HG02759 (cell line): ENCODE measurements around the gene NRM.
"Not testable (repeated sequence)": the region's sequence is repeated elsewhere in the genome, so short reads cannot be mapped to it uniquely, and the experiment has no call there.

ENCODE experiments used
- ATAC-seq: cut with Tn5 transposase; IDR thresholded peaks from one replicate; pipeline ENCODE4 v1.9.1; 2021; ENCODE audit warnings: mild to moderate bottlenecking, moderate library complexity; ENCODE audit not compliant: unreplicated experiment

NRM gene, protein sequence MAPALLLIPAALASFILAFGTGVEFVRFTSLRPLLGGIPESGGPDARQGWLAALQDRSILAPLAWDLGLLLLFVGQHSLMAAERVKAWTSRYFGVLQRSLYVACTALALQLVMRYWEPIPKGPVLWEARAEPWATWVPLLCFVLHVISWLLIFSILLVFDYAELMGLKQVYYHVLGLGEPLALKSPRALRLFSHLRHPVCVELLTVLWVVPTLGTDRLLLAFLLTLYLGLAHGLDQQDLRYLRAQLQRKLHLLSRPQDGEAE

GRCh38 chr6:30690403-30691207, at the start of gene NRM:
Gene NRM (minus strand): TSS chr6:30690984. CDS start chr6:30690974, 10 bp downstream.
- peak; percentile 41 for ATAC-seq

DNA sequence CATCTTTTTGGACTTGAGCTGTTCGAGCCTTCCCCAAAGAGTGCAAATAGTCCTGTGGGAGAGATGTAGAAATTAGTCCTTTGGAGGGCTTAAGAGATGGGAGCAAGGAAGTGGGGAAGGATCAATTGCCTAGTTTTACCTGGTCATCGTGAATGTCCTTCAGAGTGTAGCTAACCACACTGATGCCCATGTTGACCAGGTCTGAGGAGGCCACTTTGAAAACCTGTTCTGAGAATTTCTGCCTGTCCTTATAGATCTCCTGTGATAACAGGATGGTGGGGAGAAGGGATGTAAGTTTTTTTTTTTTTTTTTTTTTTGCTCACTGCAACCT, 49.7 kb upstream of the NRM start:
- no peak for ATAC-seq

- ATAC-seq: no peak
Observed at GRCh38 chr6:30738532-30738931, 47.7 kb upstream of the NRM start.

GRCh38 chr6:30735668-30736314, 45.0 kb upstream of the NRM start:
- ATAC-seq: no peak

GRCh38 chr6:30732237-30732943, 41.6 kb upstream of the NRM start:
- ATAC-seq: no peak

- peak; percentile 63 for ATAC-seq
Observed at GRCh38 chr6:30730601-30731435, 40.0 kb upstream of the NRM start.

DNA sequence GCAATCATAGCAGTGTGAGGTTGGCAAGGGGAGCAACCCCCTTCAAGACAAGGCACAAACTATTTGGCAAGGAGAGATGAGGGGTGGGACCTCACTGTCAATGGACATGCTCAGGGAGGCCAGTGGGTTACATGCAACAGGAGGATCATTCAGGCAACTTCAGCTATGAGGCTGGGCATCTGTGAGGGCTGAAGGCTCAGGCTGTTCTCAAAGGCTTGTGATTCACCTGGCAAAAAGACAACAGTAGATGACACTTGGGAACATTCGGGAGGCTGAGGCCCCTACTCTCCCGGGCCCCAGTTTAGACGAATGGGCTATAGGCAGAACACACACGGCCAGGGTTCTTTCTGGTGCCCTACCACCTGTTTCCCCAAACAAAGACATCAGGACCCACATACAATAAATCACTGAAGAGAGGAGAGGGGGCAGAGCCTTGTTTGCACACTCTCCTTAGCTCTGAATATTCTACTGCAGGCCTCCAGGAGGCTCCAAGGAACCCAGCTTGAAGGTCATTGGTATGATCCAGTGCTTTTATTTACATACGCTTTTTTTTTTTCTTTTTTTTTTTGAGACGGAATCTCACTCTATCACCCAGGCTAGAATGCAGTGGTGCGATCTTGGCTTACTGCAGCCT, 37.3 kb upstream of the NRM start:
- no peak for ATAC-seq

DNA sequence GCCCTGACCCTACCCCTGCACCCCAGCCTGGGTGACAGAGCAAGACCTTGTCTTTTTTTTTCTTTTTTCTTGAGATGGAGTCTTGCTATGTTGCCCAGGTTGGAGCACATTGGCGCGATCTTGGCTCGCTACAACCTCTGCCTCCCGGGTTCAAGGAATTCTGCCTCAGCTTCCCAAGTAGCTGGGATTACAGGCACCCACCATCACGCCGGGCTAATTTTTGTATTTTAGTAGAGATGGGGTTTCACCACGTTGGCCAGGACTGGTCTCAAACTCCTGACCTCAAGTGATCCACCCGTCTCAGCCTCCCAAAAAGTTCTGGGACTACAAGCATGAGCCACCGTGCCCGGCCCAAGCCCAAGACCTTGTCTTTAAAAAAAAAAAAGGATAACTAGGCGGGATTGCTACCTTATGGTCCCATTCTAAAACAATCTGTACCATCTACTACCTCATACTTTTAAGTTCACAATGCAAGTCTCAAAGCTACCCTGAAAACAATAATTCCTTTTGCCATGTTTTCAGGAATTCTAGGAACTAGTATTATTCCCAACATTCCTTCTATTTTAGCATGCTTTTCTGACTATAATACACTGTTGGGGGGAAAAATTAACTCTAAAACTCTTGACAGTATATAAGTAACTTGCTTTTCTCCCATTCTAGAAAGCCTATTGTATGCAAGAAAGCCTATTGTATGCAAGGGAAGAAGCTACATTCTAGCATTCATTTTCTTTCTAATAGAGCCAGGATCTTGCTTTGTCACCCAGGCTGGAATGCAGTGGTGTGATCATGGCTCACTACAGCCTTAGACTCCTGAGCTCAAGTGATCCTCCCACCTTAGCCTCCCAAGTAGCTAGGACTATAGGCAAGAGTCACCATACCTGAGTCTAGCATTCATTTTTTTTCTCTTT, 36.0 kb upstream of the NRM start:
- ATAC-seq: no peak

DNA sequence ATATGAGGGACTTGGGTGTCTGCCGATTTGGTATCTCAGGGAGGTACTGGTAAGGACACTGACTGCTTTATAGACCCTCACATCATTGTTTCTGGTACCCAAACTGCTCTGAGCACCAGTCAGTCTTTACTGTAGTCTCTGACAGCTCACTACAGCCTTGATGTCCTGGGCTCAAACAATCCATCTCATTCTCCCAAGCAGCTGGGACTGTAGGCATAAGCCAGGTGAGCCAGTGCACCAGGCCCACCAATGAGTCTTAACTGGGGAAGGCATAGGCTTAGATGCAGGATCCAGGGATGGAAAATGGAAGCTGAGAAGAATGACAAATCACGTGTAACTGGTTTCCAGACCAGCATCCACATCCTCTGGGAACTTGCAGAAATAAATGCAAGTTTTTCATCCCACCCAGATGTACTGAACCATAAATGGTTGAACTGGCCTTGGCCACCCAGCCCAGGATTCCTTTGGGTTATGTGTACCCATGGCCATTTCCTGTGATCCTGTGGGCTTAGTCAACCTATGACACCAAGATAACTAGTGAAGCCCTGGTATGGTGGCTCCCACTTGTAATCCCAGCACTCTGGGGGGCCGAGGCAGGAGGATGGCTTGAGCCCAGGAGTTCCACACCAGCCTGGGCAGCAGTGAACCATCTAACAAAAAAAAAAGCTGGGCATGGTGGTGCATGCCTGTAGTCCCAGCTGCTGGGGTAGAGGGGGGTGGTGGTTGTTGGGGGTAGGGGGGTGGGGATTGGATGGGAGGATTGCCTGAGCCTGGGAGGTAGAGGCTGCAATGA, 35.1 kb upstream of the NRM start:
- no peak for ATAC-seq

DNA sequence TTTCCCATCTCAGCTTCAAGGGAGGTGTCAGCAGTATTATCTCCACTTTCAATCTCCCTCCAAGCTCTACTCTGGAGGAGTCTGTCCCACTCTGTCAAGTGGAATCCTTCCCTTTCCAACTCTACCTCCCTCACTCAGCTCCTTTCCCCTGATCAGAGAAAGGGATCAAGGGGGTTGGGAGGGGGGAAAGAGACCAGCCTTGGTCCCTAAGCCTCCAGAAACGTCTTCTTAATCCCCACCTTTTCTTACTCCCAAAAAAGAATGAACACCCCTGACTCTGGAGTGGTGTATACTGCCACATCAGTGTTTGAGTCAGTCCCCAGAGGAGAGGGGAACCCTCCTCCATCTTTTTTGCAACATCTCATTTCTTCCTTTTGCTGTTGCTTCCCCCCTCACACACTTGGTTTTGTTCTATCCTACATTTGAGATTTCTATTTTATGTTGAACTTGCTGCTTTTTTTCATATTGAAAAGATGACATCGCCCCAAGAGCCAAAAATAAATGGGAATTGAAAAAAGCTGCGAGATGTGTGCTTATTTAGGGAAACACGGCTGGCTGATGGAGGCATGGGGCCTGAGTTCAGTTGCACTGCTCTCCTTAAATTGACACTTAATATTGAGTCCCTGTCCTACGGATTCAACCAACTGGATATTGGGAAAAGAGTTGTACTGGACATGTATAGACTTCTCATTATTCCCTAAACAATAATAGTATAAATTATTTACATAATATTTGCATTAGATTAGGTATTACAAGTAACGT, 34.3 kb upstream of the NRM start:
- no peak for ATAC-seq

DNA sequence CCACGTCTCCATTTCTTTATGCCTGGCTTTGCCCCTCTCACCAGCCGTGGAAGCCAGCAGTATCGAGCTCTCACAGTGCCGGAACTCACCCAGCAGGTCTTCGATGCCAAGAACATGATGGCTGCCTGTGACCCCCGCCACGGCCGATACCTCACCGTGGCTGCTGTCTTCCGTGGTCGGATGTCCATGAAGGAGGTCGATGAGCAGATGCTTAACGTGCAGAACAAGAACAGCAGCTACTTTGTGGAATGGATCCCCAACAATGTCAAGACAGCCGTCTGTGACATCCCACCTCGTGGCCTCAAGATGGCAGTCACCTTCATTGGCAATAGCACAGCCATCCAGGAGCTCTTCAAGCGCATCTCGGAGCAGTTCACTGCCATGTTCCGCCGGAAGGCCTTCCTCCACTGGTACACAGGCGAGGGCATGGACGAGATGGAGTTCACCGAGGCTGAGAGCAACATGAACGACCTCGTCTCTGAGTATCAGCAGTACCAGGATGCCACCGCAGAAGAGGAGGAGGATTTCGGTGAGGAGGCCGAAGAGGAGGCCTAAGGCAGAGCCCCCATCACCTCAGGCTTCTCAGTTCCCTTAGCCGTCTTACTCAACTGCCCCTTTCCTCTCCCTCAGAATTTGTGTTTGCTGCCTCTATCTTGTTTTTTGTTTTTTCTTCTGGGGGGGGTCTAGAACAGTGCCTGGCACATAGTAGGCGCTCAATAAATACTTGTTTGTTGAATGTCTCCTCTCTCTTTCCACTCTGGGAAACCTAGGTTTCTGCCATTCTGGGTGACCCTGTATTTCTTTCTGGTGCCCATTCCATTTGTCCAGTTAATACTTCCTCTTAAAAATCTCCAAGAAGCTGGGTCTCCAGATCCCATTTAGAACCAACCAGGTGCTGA, 33.3 kb upstream of the NRM start:
- not testable (repeated sequence) for ATAC-seq

DNA sequence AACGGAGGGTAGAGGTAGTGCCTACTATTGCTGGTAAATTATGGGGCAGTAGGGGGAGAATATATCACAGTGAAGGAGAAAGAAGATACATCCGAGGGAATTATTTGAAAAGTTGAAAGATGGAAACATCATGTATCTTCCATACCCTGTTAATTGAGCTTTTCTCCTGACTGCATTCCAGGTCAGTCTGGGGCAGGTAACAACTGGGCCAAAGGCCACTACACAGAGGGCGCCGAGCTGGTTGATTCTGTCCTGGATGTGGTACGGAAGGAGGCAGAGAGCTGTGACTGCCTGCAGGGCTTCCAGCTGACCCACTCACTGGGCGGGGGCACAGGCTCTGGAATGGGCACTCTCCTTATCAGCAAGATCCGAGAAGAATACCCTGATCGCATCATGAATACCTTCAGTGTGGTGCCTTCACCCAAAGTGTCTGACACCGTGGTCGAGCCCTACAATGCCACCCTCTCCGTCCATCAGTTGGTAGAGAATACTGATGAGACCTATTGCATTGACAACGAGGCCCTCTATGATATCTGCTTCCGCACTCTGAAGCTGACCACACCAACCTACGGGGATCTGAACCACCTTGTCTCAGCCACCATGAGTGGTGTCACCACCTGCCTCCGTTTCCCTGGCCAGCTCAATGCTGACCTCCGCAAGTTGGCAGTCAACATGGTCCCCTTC, 32.5 kb upstream of the NRM start:
- not testable (repeated sequence) for ATAC-seq

DNA sequence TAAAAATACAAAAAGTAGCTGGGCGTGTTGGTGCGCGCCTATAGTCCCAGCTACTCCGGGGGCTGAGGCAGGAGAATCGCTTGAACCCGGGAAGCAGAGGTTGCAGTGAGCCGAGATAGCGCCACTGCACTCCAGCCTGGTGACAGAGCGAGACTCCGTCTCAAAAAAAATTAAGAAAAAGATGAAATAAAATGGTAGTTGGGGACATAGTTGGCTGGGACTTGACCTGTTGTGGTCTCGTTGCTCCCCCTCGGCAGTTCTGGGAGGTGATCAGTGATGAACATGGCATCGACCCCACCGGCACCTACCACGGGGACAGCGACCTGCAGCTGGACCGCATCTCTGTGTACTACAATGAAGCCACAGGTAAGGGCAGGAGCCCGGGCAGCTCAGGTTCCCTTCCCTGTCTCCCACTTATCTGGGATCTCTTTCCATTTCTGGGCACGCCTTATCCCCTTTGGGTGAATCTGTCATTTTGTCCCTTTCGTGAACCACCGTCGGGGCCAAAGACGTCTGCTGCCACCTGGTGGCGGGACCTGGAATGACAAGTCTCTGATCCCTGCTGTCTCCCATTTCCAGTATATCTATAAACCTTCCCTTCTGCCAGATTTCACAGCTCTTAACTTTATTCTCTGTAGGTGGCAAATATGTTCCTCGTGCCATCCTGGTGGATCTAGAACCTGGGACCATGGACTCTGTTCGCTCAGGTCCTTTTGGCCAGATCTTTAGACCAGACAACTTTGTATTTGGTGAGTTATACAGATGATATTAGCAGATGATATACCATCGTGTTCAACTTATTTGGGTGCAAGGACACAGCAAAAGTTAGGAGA, 31.7 kb upstream of the NRM start:
- ATAC-seq: no peak

DNA sequence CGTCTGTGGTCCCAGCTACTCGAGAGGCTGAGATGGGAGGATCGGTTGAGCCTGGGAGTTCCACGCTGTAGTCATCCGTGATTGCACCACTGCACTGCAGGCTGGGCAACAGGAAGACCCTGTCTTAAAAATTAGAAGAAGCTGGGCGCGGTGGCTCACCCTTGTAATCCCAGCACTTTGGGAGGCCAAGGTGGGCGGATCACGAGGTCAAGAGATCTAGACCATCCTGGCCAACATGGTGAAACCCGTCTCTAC, 31.2 kb upstream of the NRM start:
- ATAC-seq: not testable (repeated sequence)
